Activated T-helper 1 cell treated with anti-CD3 and anti-CD28 coated beads, Interleukin-2, amount 50 U/mL, for 16 hours (primary cell): Measurements from ENCODE around the gene SH3TC1.

Experiments
- DNase-seq, 2 donors: peaks; one replicate each; pipeline ENCODE4 v3.0.0-alpha.2; 2020; ENCODE audit warnings: low read depth in 1 of 2, low spot score in 1 of 2

SH3TC1 gene

GRCh38 chr4:8213121-8213520 is 14.0 kb downstream of the SH3TC1 start:
- no peak for DNase-seq

GRCh38 chr4:8214136-8214535 is 15.0 kb downstream of the SH3TC1 start:
- DNase-seq = no peak

- DNase-seq = no peak
Observed at GRCh38 chr4:8215001-8215427, 15.9 kb downstream of the SH3TC1 start.

- no peak for DNase-seq
Observed at GRCh38 chr4:8215641-8216442, 16.8 kb downstream of the SH3TC1 start.

GRCh38 chr4:8216443-8217245 is 17.6 kb downstream of the SH3TC1 start:
- no peak for DNase-seq

- DNase-seq = no peak
Observed at GRCh38 chr4:8217246-8217511, 18.1 kb downstream of the SH3TC1 start.

- DNase-seq = no peak
Observed at GRCh38 chr4:8217871-8218270, 18.8 kb downstream of the SH3TC1 start.

GRCh38 chr4:8218371-8219031 is 19.4 kb downstream of the SH3TC1 start:
- no peak for DNase-seq

- DNase-seq = no peak
Observed at GRCh38 chr4:8219236-8219635, 20.1 kb downstream of the SH3TC1 start.

GRCh38 chr4:8220661-8221450 is 21.8 kb downstream of the SH3TC1 start:
- no peak for DNase-seq

GRCh38 chr4:8221476-8221875 is 22.4 kb downstream of the SH3TC1 start:
- DNase-seq = no peak

GRCh38 chr4:8221985-8222384 is 22.9 kb downstream of the SH3TC1 start:
- DNase-seq = no peak

- DNase-seq = no peak
Observed at GRCh38 chr4:8222609-8223388, 23.7 kb downstream of the SH3TC1 start.

GRCh38 chr4:8224267-8224974 is 25.3 kb downstream of the SH3TC1 start:
- DNase-seq = no peak

- no peak for DNase-seq
Observed at GRCh38 chr4:8224975-8225625, 26.0 kb downstream of the SH3TC1 start.

GRCh38 chr4:8225706-8226443 is 26.8 kb downstream of the SH3TC1 start:
- no peak for DNase-seq

GRCh38 chr4:8227201-8227770 is 28.2 kb downstream of the SH3TC1 start:
- no peak for DNase-seq

GRCh38 chr4:8227771-8228318 is 28.8 kb downstream of the SH3TC1 start:
- no peak for DNase-seq
